Measurements from ENCODE around the gene KCNH1. TPM values are rescaled to one million over a fixed set of nuclear protein-coding genes. Genes with fewer than 3 reads are reported as not detected.

The KCNH1 gene
- polyA plus RNA-seq, 4 donors: 0.21 to 0.37 (median 0.30) TPM

Other genes with a start within 250 kb of the KCNH1 start
- gene RCOR3, start 125.2 kb upstream of the KCNH1 start, polyA plus RNA-seq (ENCODE audit: insufficient read length in 4 of 4): 10 to 100 TPM; 53.8 to 96.5 (median 78.5) TPM
- gene TRAF5, start 192.7 kb upstream of the KCNH1 start, polyA plus RNA-seq (ENCODE audit: insufficient read length in 4 of 4): 10 to 100 TPM; 14.9 to 35.2 (median 21.4) TPM